ENCODE data around the gene TMEM132C.

GRCh38 chr12:128318946-128319345, 52.0 kb downstream of the TMEM132C start:
- TF ChIP-seq CTCF (IDR thresholded peaks at IDR 0.05) (no peak), TCF7 (CRISPR knock-in tag; IDR thresholded peaks at IDR 0.05; ENCODE audit: low read depth) (no peak)

Data from WTC11 (cell line).